Skeletal muscle cell (primary cell): ENCODE measurements around the gene CHD8.
"Not testable (repeated sequence)": the region's sequence is repeated elsewhere in the genome, so short reads cannot be mapped to it uniquely, and the experiment has no call there.

ENCODE experiments used
- DNase-seq: peaks from one replicate; pipeline ENCODE4 v3.0.0-alpha.2; 2010; ENCODE audit warnings: low read depth
- H3K4me3 ChIP-seq: 2 replicates; pipeline ENCODE4 v1.5.1; 2011; ENCODE audit warnings: low read depth, mild to moderate bottlenecking, control low read depth, low read length, moderate library complexity

CHD8 gene

GRCh38 chr14:21455912-21456667 lies at the start of gene CHD8:
CHD8 (minus strand) TSS chr14:21456123; CDS start chr14:21431643, 24,480 bp downstream.
- H3K4me3 ChIP-seq, result peak within 1 kb of the TSS; percentile 92
- peak; percentile 99 for DNase-seq

GRCh38 chr14:21505012-21505553 lies 49.2 kb upstream of the CHD8 start:
- no peak for DNase-seq
- no peak overlapping the region for H3K4me3 ChIP-seq

- DNase-seq, result no peak
- H3K4me3 ChIP-seq, result no peak overlapping the region
Observed at GRCh38 chr14:21503376-21503775, 47.5 kb upstream of the CHD8 start.

- DNase-seq, result no peak
- H3K4me3 ChIP-seq, result no peak overlapping the region
Observed at GRCh38 chr14:21501568-21501967, 45.6 kb upstream of the CHD8 start.

- H3K4me3 ChIP-seq, result no peak overlapping the region
- DNase-seq, result no peak
Observed at GRCh38 chr14:21498540-21499526, 42.9 kb upstream of the CHD8 start.

GRCh38 chr14:21496453-21496852 lies 40.5 kb upstream of the CHD8 start:
- no peak for DNase-seq
- no peak overlapping the region for H3K4me3 ChIP-seq

- no peak overlapping the region for H3K4me3 ChIP-seq
- DNase-seq, result no peak
Observed at GRCh38 chr14:21494902-21495762, 39.2 kb upstream of the CHD8 start.

GRCh38 chr14:21486640-21487087 lies 30.7 kb upstream of the CHD8 start:
- H3K4me3 ChIP-seq, result no peak overlapping the region
- no peak for DNase-seq

GRCh38 chr14:21476925-21477681 lies 21.2 kb upstream of the CHD8 start, which contains the start of the genes RAB2B and TOX4:
RAB2B (minus strand) TSS chr14:21476959; CDS start chr14:21476872, 87 bp downstream.
TOX4 (plus strand) TSS chr14:21477195; CDS start chr14:21477279, 84 bp downstream.
- peak within 1 kb of the TSS; percentile 79 for H3K4me3 ChIP-seq
- peak; percentile 96 for DNase-seq

- peak overlapping the region; percentile 79 for H3K4me3 ChIP-seq
- no peak for DNase-seq
Observed at GRCh38 chr14:21476523-21476924, 20.6 kb upstream of the CHD8 start.

GRCh38 chr14:21475767-21476522 lies 20.0 kb upstream of the CHD8 start:
- DNase-seq, result no peak
- peak overlapping the region; percentile 79 for H3K4me3 ChIP-seq

GRCh38 chr14:21467616-21468015 lies 11.7 kb upstream of the CHD8 start:
- DNase-seq, result peak; percentile 67

GRCh38 chr14:21455592-21455911 lies 371 bp downstream of the CHD8 start:
- peak overlapping the region; percentile 92 for H3K4me3 ChIP-seq

More at GRCh38 chr14:21467616-21468015, 11.7 kb upstream of the CHD8 start:
- no peak overlapping the region for H3K4me3 ChIP-seq

GRCh38 chr14:21454843-21455544 lies 929 bp downstream of the CHD8 start:
- DNase-seq, result no peak
- H3K4me3 ChIP-seq, result peak overlapping the region; percentile 92

More at GRCh38 chr14:21455592-21455911, 371 bp downstream of the CHD8 start:
- DNase-seq, result no peak

GRCh38 chr14:21449899-21450216 lies 6.1 kb downstream of the CHD8 start:
- no peak for DNase-seq
- no peak overlapping the region for H3K4me3 ChIP-seq

- H3K4me3 ChIP-seq, DNase-seq: not testable (repeated sequence)
Observed at GRCh38 chr14:21442657-21443056, 13.3 kb downstream of the CHD8 start.

- no peak for DNase-seq
- no peak overlapping the region for H3K4me3 ChIP-seq
Observed at GRCh38 chr14:21440859-21441258, 15.1 kb downstream of the CHD8 start.
